ENCODE data around the gene TBX21.

TBX21 gene

GRCh38 chr17:47774987-47775580, 42.0 kb downstream of the TBX21 start:
- no peak for DNase-seq

- DNase-seq, result no peak
Observed at GRCh38 chr17:47776330-47777197, 43.5 kb downstream of the TBX21 start.

- DNase-seq, result no peak
Observed at GRCh38 chr17:47778184-47778635, 45.2 kb downstream of the TBX21 start.

GRCh38 chr17:47781397-47781796, 48.4 kb downstream of the TBX21 start:
- no peak for DNase-seq

GRCh38 chr17:47785538-47786123, 52.6 kb downstream of the TBX21 start:
- peak; percentile 19 for DNase-seq

GRCh38 chr17:47789611-47790561, 56.9 kb downstream of the TBX21 start:
- peak; percentile 61 for DNase-seq

GRCh38 chr17:47791025-47791424, 58.0 kb downstream of the TBX21 start:
- no peak for DNase-seq

- DNase-seq, result no peak
Observed at GRCh38 chr17:47792457-47792856, 59.4 kb downstream of the TBX21 start.

- DNase-seq, result no peak
Observed at GRCh38 chr17:47792979-47793378, 59.9 kb downstream of the TBX21 start.
